ENCODE data around the gene NECAB2. TPM values are rescaled to one million over a fixed set of nuclear protein-coding genes. Genes with fewer than 3 reads are reported as not detected.

The NECAB2 gene
- total and polyA plus RNA-seq, 2 experiments from 2014 or later = 1.6 to 5.1 TPM

- no peak for TF ChIP-seq CREB1 (CRISPR knock-in tag; IDR thresholded peaks at IDR 0.05; ENCODE audit: low read depth)
- TF ChIP-seq, protein P1, sequence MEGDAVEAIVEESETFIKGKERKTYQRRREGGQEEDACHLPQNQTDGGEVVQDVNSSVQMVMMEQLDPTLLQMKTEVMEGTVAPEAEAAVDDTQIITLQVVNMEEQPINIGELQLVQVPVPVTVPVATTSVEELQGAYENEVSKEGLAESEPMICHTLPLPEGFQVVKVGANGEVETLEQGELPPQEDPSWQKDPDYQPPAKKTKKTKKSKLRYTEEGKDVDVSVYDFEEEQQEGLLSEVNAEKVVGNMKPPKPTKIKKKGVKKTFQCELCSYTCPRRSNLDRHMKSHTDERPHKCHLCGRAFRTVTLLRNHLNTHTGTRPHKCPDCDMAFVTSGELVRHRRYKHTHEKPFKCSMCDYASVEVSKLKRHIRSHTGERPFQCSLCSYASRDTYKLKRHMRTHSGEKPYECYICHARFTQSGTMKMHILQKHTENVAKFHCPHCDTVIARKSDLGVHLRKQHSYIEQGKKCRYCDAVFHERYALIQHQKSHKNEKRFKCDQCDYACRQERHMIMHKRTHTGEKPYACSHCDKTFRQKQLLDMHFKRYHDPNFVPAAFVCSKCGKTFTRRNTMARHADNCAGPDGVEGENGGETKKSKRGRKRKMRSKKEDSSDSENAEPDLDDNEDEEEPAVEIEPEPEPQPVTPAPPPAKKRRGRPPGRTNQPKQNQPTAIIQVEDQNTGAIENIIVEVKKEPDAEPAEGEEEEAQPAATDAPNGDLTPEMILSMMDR (conservative IDR thresholded peaks at IDR 0.05; ENCODE audit: low read depth in 2 of 2) = no peak
- no peak for TF ChIP-seq POLR2AphosphoS5 (IDR thresholded peaks at IDR 0.05; ENCODE audit: low read depth)
Observed at GRCh38 chr16:83920894-83921491, 47.1 kb upstream of the NECAB2 start (continued).

- peaks cover 22% of the 10 kb centered on the region for H3K27me3 Mint-ChIP-seq (ENCODE audit: insufficient read depth, low read depth, poor library complexity)
- H3F3A ChIP-seq (replicated peaks; ENCODE audit: low read depth) = peaks cover 4% of the 10 kb centered on the region; the same call in 1 of the 2 replicates
- TF ChIP-seq POLR2AphosphoS5 (IDR thresholded peaks at IDR 0.05; ENCODE audit: low read depth) (no peak), STAT1 (IDR thresholded peaks at IDR 0.05; ENCODE audit: unreplicated experiment) (no peak), ETS1 (IDR thresholded peaks at IDR 0.05) (no peak), REST (IDR thresholded peaks at IDR 0.05; ENCODE audit: unreplicated experiment) (no peak), EZH2phosphoT487 (IDR thresholded peaks at IDR 0.05; ENCODE audit: unreplicated experiment) (no peak), CREB1 (CRISPR knock-in tag; IDR thresholded peaks at IDR 0.05; ENCODE audit: low read depth) (no peak), EZH2 (IDR thresholded peaks at IDR 0.05; ENCODE audit: low read depth, unreplicated experiment) (no peak), NANOG (IDR thresholded peaks at IDR 0.05; ENCODE audit: borderline replicate concordance) (no peak), ZNF331 (CRISPR knock-in tag; IDR thresholded peaks at IDR 0.05; ENCODE audit: low read depth) (no peak), JUNB (IDR thresholded peaks at IDR 0.05; ENCODE audit: unreplicated experiment) (no peak)
- TF ChIP-seq, protein P1 (conservative IDR thresholded peaks at IDR 0.05; ENCODE audit: low read depth in 2 of 2) = no peak
Observed at GRCh38 chr16:83923581-83924365, 44.3 kb upstream of the NECAB2 start.

More at GRCh38 chr16:83923581-83924365, 44.3 kb upstream of the NECAB2 start:
- H3K4me3 ChIP-seq = no peak overlapping the region
- no peaks in the 10 kb centered on the region for H3K79me2 ChIP-seq (replicated peaks; ENCODE audit: insufficient read depth)
- no peaks in the 10 kb centered on the region for H3K36me3 ChIP-seq (ENCODE audit: insufficient read depth)
- DNase-seq (ENCODE audit: low spot score) = no peak
- peaks cover 13% of the 10 kb centered on the region for H3K4me1 ChIP-seq (ENCODE audit: insufficient read depth)
- no peaks in the 10 kb centered on the region for H4K20me1 ChIP-seq (replicated peaks; ENCODE audit: insufficient read depth)
- Mint-ChIP-seq H3K4me3 (no peak overlapping the region), H3K4me1 (peaks cover 21% of the 10 kb centered on the region), H3K27ac (no peak overlapping the region), H3K36me3 (ENCODE audit: low read depth) (peaks cover 25% of the 10 kb centered on the region), H3K9me3 (peaks cover 7% of the 10 kb centered on the region; the same call in 2 of the 3 replicates)
- H2AFZ ChIP-seq = no peak overlapping the region
- no peaks in the 10 kb centered on the region for H3K9me2 ChIP-seq (ENCODE audit: insufficient read depth)
- no peak for ATAC-seq
- no peaks in the 10 kb centered on the region for H3K27me3 ChIP-seq (ENCODE audit: insufficient read depth)
- no peak overlapping the region for H3K4me2 ChIP-seq
- no peak overlapping the region for H3K27ac ChIP-seq (ENCODE audit: low read depth)

Data from GM23338 (cell line).